Stimulated activated naive CD4-positive, alpha-beta T cell treated with Interleukin-2 at 50 U/mL for 16 hours (primary cell): ENCODE data around the gene HMGXB3.

ENCODE experiments used
- DNase-seq: peaks from one replicate; lab custom pipeline; 2025; lab: John Stamatoyannopoulos, UW

Gene HMGXB3, protein sequence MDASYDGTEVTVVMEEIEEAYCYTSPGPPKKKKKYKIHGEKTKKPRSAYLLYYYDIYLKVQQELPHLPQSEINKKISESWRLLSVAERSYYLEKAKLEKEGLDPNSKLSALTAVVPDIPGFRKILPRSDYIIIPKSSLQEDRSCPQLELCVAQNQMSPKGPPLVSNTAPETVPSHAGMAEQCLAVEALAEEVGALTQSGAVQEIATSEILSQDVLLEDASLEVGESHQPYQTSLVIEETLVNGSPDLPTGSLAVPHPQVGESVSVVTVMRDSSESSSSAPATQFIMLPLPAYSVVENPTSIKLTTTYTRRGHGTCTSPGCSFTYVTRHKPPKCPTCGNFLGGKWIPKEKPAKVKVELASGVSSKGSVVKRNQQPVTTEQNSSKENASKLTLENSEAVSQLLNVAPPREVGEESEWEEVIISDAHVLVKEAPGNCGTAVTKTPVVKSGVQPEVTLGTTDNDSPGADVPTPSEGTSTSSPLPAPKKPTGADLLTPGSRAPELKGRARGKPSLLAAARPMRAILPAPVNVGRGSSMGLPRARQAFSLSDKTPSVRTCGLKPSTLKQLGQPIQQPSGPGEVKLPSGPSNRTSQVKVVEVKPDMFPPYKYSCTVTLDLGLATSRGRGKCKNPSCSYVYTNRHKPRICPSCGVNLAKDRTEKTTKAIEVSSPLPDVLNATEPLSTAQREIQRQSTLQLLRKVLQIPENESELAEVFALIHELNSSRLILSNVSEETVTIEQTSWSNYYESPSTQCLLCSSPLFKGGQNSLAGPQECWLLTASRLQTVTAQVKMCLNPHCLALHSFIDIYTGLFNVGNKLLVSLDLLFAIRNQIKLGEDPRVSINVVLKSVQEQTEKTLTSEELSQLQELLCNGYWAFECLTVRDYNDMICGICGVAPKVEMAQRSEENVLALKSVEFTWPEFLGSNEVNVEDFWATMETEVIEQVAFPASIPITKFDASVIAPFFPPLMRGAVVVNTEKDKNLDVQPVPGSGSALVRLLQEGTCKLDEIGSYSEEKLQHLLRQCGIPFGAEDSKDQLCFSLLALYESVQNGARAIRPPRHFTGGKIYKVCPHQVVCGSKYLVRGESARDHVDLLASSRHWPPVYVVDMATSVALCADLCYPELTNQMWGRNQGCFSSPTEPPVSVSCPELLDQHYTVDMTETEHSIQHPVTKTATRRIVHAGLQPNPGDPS (N-terminal part only)

DNA sequence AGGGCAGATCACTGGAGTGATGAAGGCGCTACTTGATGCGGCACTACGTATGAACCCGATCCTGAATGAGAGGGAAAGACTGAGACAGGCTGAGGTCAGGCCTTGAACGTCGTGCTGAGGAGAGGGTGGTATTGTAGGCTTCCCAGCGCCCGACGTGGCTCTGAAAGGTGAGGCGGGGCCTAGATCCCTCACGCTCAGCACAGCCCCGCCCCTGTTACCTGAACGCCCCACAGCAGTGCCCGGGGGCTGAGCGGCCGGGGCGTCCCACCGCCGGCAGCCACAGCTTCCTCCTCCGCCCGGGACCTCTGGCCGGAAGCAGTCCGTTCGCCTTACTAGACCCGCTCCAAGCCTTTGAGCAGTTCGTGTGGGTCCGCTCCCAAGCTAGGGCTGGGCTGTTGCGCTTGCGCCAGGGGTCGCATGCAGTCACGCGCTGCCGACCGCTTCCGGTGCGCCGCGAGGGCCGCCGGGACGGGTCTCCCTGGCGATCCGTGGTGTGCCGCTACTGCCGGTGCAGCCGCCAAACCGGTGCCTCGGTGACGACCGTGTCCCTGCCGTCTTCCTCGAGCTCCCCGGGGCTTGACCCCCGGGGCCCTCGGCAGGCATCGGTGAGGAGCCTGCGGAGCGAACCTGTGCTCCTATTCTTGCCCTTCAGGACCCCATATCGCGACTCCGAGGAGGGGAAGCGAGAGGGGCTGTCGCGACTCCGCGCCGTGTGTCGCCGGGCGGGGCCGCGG is at the start of gene HMGXB3, which contains the start of gene TIGD6:
Gene HMGXB3, plus strand, starts transcription at position 484 of the 734 bp plus-strand sequence. CDS start 4,114 bp downstream, outside the sequence.
Gene TIGD6, minus strand, starts transcription at position 399 of the 734 bp plus-strand sequence. CDS start 4,306 bp downstream, outside the sequence.
- DNase-seq = peak; percentile 91

DNA sequence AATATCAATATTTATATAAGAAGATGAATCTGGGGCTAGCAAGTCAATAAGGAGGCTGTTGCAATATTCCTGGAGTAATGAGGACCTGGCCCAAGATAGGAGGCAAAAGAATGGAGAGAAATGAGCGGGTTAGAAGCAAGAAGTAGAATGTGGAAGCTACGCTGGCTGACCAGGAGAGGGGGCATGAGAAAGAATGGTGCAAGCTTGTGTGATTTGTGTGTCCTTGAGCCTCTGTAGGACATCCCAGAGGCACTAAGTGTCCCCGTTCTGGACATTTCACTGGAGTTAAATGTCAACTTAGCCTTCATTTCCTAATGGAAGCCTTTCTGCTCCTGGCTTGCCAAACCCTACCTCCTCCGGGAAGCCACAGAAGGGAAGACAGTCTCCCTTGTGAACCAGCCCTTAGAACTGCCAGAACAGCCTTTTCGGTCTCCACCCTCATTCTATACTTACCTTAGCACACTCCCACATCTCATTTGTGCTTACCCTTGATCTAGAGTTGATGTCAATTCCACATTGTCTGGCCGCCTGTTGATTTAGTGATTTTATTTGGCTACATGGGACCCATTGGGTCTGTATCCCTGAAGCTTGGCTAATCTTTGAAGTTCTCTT is 49.3 kb upstream of the HMGXB3 start:
- DNase-seq = no peak

DNA sequence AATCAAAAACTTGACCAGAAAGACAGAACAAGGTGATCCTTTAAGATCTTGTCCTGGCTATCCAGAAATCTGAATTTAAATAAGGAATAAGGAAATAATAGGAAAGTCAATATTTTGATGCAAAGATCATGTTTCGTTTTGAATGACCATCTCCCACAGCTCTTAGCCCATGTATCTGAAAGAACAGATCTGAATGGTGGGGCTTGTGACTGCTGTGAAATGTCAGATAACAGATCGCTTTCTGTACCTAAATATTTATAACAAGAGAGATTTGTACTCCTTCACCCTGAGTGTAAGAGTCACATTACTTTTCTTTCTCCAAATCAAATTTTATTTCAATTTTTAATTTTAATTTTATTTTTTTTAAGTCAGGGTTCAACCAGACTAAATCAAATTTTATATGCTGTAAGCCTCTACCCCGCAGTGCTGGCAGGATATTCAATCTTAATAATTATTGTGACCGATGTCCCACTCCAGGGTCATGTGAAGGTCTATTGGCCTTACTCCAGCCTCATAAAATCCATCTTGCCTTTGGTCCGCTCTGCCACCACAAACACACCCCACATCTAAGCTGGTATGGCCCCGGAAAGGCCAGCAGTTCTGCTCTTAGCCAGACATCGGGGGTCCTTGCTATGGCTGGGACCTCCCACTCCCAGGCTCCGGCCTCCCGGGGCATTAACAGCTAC is 47.0 kb upstream of the HMGXB3 start:
- no peak for DNase-seq

DNA sequence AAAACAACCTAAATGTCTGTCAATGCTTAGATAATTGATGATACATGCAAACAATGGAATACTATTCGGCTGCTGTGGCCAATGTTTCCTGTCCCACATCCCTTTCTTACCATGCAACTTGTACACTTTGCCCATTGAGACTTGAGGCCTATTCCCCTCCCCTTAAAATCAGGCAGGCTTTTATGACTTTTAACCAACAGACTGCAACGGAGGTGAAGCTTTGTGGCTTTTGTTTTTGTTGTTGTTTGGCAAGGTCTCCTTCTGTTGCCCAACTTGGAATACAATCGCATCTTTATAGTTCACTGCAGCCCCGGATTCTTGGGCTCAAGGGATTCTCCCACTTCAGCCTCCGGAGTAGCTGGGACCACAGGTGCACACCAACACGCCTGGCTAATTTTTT is 45.7 kb upstream of the HMGXB3 start:
- DNase-seq = no peak

DNA sequence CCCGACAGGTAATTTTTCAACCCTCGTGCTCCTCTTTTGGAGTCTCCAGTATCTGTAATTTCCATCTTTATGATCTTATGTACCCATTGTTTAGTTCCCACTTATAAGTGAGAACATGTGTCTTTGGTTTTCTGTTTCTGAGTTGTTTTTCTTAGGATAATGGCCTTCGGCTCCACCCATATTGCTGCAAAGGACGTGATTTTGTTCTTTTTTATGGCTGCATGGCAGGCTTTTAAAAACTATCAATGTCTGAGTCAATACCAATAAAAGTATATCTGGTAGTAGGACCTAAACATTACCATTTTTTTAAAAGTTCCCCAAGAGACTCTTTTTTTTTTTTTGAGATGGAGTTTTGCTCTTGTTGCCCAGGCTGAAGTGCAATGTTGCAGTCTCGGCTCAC is 43.9 kb upstream of the HMGXB3 start:
- no peak for DNase-seq

DNA sequence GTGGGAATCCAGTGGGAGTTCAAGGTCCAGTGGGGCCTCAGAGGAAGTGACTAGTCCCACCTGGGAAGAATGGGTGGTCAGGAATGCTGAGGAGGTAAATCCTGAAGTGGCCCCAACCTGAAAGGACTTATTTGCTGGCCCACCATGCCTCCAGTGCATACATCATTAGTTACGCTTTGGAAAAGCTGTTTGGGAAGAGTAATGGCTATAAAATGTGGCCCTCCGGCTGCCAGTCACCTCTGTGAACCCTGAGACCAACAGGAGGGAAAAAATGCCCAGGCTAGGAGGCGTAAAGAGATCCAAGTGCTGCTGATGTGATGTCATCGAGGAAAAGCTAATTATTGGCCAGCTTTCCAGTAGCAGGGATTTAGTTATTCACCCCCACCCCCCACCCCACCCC is 42.7 kb upstream of the HMGXB3 start:
- no peak for DNase-seq

DNA sequence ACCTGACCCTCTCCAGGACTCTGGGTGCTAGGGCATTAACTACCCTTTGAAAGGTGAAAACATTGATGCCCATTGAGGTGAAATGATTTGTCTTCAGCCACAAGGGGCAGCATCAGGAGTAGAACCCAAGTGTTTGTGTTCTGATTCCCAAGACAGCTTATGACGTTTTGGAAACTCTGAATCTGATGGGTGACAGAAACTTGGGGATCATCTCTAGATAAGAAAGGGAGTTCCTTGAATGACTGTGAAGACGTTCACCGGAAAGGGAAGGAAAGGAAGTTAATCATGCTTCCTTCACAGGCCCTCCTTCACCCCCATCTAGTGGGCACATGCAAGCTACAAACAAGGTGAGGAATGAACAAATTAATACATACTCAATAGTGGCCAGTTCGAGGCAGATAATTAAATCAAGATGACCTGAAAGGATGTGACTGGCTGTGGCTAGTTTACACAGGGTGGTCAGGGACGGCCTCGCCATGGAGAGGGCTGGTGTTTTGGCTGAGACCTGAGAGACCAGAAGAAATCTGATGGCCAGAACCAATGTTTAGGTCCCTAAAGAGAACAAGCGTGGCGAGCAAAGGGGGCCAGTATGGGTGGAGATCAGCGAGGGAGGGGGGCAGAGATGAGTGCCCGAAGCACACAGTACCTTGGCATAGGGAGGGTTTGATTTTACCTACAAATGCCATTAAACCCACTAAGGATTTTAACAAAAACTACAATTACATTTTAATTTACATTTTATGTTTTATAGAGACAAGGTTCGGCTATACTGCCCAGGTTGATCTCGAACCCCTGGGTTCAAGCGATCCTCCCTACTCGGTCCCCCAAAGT is 40.9 kb upstream of the HMGXB3 start:
- peak; percentile 58 for DNase-seq

DNA sequence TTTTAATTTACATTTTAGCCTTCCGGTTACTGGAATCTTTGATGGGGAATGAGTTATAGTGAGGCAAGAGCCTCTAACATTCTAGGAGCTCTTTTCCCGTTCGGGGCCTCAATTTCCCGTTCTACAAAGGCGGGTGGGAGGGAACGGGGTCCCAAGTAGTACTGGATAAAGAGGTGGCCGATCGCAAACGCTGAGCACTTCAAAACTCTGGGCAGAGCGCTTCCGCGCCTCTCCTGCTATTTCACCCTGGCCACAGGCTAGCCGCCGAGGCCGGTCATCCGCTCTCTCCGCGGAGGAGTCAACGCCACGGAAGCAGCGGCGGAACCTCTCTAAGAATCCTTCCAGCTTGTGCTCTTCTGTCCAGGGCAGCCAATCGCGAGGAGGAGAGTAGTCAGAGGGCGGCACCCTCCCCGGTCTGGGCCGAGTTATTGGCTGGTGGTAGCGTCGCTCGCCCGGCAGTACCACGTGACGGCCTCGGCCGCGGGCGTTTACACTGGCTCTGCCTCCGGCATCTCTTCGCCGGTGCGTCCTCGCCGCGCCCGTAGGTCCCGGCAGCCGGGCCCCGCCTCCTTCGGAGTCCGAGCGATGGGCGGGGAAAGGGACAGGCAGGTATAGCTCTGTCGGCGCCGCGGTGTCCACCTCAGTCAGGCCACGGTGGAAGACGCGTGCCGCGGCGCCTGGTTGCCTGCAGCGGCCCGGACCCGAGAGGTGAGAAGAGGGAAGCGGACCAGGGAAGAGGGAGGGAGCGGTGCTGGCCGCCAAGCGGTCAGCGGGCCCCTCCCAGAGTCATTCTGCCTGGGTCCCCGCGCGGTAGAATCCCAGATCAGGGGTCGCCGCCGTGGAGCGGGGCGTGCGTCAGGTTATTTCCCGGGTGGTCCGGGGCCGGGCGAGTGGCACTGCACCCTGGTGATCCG is 40.0 kb upstream of the HMGXB3 start, which contains the start of gene SLC26A2:
Gene SLC26A2, plus strand, starts transcription at position 487 of the 914 bp plus-strand sequence. CDS start 16,895 bp downstream, outside the sequence.
- DNase-seq = peak; percentile 95

DNA sequence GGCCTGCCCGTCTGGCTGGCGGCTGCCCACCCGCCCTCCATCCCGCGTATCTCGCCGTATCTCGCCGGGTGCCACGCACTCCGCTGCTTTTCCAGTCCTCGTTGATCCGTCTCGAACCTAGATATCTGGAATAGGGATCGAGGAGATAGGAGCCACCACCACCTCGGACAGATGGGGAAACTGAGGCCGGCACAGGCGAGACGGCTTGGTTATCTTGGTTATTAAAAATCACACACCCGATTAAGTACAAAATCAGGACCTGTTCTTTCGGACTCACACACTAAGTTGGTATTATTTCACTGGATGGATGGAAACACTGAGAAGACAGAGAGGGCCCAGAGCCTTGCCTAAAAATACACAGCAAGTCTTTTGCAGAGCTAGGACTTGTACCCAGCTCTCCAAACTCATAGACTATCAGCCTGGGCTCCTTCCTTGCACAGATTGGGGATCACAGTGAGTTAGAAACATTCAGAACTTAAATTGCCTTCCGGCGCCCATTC is 39.3 kb upstream of the HMGXB3 start:
- DNase-seq = no peak

DNA sequence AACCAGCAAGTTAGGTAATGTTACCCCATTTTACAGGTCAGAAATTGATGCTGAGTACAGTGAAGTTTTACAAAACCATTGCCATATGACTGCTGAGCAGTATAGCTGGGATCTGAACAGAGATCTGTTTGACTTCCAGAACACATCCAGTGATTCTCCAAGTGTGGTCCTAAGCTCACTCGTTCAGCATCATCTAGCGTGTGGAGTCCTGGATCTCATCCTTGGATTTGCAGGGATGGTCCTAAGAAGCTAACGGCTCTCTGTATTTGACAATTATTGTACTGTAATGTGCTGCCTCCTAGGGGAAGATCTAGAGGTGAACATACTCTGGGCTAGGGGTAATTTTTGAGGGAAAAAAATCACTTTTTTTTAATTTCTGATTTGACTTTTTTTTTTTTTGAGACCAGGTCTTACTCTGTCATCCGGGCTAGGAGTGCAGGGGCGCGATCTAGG is 38.6 kb upstream of the HMGXB3 start:
- no peak for DNase-seq

DNA sequence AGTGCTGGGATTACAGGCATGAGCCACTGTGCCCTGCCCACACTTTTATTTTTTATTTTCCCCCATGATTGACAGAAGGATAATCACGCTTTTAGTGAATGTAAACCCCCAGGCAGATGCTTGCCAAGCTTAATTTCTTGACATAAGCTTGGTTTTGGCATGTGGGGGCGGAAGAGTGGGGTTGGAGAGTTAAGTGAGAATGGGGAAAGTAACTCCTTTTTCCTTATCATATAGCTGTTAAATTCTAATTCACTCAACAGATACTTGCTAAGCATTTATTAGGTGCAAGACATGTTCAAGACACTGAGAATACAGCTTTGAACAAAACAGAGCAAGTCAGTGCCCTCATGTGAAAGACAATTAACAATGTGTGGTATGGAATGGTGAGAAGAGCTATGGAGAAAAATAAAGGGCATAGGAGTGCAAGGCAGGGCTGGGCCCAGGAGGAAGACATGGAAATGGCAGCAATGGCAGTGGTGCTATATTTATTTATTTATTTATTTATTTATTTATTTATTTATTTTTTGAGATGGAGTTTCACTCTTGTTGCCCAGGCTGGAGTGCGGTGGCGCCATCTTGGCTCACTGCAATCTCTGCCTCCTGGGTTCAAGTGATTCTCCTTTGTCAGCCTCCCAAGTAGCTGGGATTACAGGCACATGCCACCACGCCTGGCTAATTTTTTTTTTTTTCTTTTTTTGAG is 37.8 kb upstream of the HMGXB3 start:
- no peak for DNase-seq

DNA sequence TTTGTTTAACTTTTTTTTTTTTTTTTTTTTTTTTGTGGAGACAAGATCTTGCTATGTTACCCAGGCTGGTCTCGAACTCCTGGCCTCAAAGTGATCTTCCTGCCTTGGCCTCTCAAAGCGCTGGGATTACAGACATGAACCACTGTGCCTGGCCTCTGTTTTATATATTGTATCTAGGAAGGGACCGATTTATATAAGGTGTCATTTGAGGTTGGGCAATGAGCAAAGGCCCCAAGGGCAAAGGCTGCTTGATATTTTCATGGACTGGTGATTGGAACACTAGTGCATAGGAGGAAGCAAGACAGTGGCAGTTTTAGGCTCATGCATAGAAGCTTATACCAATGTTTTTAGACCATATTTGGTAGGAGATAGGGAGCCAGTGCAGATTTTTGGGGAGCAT is 36.8 kb upstream of the HMGXB3 start:
- DNase-seq = no peak

DNA sequence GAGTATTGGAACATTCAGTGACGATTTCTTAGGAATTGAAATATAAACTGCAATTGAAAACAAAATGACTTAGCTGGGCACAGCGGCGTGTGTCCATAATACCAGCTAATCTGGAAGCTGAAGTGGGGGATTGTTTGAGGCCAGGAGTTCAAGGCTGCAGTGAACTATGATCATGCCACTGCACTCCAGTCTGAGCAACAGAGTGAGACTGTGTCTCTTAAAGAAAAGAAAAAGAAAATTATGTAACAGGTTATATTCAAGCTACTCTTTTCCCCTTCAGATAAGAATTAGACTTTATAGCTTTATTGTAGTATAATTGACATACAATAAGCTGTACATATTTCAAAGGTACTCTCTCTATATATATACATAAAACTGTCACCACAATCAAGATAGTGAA is 33.6 kb upstream of the HMGXB3 start:
- DNase-seq = no peak

DNA sequence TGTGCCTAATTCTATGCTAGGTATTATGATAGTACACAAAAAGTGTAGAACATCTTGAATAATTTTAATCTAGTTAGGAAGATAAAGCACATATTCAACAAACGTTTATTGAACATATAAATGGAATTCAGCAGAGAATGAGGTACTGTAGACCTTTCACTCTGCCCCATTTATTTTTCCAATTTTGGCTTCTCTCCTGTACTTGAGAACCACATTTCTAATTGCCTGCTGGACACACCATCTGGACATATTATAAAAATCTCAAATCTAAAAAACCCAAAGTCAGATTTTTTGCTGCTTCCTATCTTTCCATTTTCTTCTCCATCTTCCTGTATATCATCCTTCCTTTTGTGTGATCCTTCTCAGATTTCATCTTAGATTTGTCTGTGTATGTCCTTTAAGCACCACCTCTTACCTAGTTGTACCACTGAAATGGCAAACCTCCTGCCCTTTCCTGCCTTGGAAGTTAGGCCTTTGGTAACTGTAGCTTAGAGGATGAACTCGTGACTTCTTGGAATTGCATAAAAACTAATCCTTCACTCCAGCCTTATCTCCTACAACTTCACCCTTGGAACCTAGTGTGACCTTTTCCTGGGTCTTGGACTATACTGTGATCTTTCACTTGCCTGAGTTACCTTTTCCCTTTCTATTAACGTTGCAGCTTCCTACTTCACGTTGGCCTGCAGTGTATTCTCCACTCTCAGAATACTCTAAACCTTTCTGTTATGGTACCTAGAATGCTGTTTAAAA is 31.2 kb upstream of the HMGXB3 start:
- DNase-seq = no peak

DNA sequence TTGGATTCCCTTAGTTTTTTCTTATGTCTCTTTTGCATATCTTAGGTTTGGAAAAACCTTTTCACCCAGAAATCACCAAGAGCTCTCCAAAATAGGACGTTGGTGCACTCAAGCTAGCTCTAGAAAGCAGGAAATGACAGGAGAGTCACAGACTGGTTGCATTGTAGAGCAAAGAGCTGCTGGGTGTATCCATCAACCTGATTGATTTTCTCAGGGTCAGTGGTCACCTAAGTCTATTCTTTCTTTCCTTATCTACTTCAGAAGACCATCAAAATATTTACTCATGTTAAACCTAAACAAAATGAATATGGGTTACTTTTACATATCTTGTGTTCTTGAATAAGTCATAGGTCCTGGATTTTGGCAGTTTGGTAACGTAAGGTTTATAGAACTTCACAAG is 25.1 kb upstream of the HMGXB3 start:
- DNase-seq = no peak

DNA sequence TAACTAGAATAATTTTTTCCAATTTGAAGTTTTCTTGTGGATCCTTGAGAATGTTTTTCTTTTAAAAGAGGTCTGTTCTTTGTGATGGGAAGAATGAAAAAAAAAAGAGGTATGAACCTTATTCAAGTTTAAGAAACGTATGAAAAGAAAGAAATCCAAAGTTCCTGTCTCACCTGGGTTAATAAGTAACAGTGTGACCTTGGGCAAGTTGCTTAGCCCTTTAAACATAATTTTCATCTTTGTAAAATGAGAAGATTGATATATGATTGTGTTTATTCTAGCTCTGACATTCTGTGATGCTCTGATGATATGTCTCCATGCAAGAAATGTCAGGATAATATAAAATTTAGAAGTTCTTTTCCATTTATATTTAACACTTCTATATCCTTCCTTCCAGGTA is 20.6 kb upstream of the HMGXB3 start:
- DNase-seq = no peak

DNA sequence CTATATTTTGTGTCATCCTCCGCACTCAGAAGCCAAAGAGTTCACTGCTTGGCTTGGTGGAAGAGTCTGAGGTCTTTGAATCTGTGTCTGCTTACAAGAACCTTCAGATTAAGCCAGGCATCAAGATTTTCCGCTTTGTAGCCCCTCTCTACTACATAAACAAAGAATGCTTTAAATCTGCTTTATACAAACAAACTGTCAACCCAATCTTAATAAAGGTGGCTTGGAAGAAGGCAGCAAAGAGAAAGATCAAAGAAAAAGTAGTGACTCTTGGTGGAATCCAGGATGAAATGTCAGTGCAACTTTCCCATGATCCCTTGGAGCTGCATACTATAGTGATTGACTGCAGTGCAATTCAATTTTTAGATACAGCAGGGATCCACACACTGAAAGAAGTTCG is 19.3 kb upstream of the HMGXB3 start:
- DNase-seq = no peak
